CD8-positive, alpha-beta memory T cell (primary cell): Measurements from ENCODE around the gene ANKS6. TPM values are rescaled to one million over a fixed set of nuclear protein-coding genes. Genes with fewer than 3 reads are reported as not detected.

ENCODE experiments used
- CTCF ChIA-PET: fragments of 350-600 bp; sonication (Branson Sonifier 250); formaldehyde crosslinking; loops from one replicate; lab custom pipeline; 2021; ENCODE audit warnings: antibody characterized with exemption; lab: Charles Lee
- POLR2A ChIA-PET: fragments of 350-600 bp; sonication (Branson Sonifier 250); formaldehyde crosslinking; loops from one replicate; lab custom pipeline; 2021; ENCODE audit warnings: antibody characterized with exemption; lab: Charles Lee
- DNase-seq, 5 donors: peaks; one replicate each; pipeline versions ENCODE4 v3.0.0 to v3.0.0-alpha.2; 2020 to 2022; ENCODE audit warnings: mixed read lengths in 1 of 5
- H3K27ac ChIP-seq: one replicate; pipeline ENCODE4 v1.7.0; 2013; ENCODE audit warnings: low read depth, mild to moderate bottlenecking, low read length, moderate library complexity
- H3K27me3 ChIP-seq: 2 replicates; pipeline ENCODE4 v1.7.0; 2013; ENCODE audit warnings: low read length, mild to moderate bottlenecking; ENCODE audit not compliant: insufficient read depth, poor library complexity, severe bottlenecking
- H3K36me3 ChIP-seq: 2 replicates; pipeline ENCODE4 v1.7.0; 2013; ENCODE audit warnings: mild to moderate bottlenecking, low read length, moderate library complexity; ENCODE audit not compliant: insufficient read depth
- H3K4me1 ChIP-seq: 2 replicates; pipeline ENCODE4 v1.7.0; 2013; ENCODE audit warnings: mild to moderate bottlenecking, low read length, moderate library complexity; ENCODE audit not compliant: insufficient read depth
- H3K4me3 ChIP-seq: 2 replicates; pipeline ENCODE4 v1.7.0; 2013; ENCODE audit warnings: mild to moderate bottlenecking, low read length
- H3K9me3 ChIP-seq: 2 replicates; pipeline ENCODE4 v1.7.0; 2013; ENCODE audit warnings: mild to moderate bottlenecking, low read length
- H3K27ac Mint-ChIP-seq, 8 donors: one replicate each; pipeline ENCODE4 v1.8.0; 2020 to 2021; ENCODE audit warnings: mixed read lengths in 8 of 8, mild to moderate bottlenecking in 6 of 8, inconsistent platforms in 3 of 8, moderate library complexity in 3 of 8
- H3K27me3 Mint-ChIP-seq, 2 donors: one replicate each; pipeline ENCODE4 v1.8.0; 2020 to 2021; ENCODE audit warnings: mixed read lengths in 2 of 2, mild to moderate bottlenecking in 1 of 2, moderate library complexity in 1 of 2
- H3K36me3 Mint-ChIP-seq, 3 donors: one replicate each; pipeline ENCODE4 v1.8.0; 2020 to 2021; ENCODE audit warnings: mixed read lengths in 3 of 3, inconsistent platforms in 1 of 3, mild to moderate bottlenecking in 1 of 3
- H3K4me1 Mint-ChIP-seq, 3 donors: one replicate each; pipeline ENCODE4 v1.8.0; 2020 to 2021; ENCODE audit warnings: mixed read lengths in 3 of 3, inconsistent platforms in 1 of 3, mild to moderate bottlenecking in 1 of 3
- H3K4me3 Mint-ChIP-seq, 7 donors: one replicate each; pipeline ENCODE4 v1.8.0; 2020 to 2021; ENCODE audit warnings: mixed read lengths in 7 of 7, mild to moderate bottlenecking in 6 of 7, moderate library complexity in 4 of 7, inconsistent platforms in 2 of 7
- H3K9me3 Mint-ChIP-seq, 5 donors: one replicate each; pipeline ENCODE4 v1.8.0; 2020 to 2022; ENCODE audit warnings: mixed read lengths in 5 of 5, mild to moderate bottlenecking in 3 of 5, moderate library complexity in 2 of 5, inconsistent platforms in 1 of 5
- polyA plus RNA-seq: library from polyadenylated mRNA; unstranded; fragments of 300-500 nt; fragmentation: Illumina TruSeq; gene quantifications from one replicate; pipeline ENCODE4 v1.2.3, GENCODE V29; 2021
- total RNA-seq, 2 experiments: library from RNA; stranded (reverse); gene quantifications; one replicate each; pipeline ENCODE4 v1.2.3, GENCODE V29; 2021

The ANKS6 gene
- total and polyA plus RNA-seq, 3 experiments from 2014 or later: 9.0 to 17.5 (median 16.8) TPM

- H3K4me1 Mint-ChIP-seq: peaks cover 21 to 44% (median 39%) of the 10 kb centered on the region in 3 donors
- Histone ChIP-seq H3K9me3 (no peaks in the 10 kb centered on the region), H3K27ac (no peak overlapping the region), H3K4me3 (no peak overlapping the region), H3K4me1 (peaks cover 22% of the 10 kb centered on the region), H3K27me3 (no peaks in the 10 kb centered on the region), H3K36me3 (no peaks in the 10 kb centered on the region)
- no peaks in the 10 kb centered on the region for H3K9me3 Mint-ChIP-seq
- no peaks in the 10 kb centered on the region for H3K36me3 Mint-ChIP-seq
- DNase-seq: no peak
- peaks cover 11 to 14% of the 10 kb centered on the region in 2 donors for H3K27me3 Mint-ChIP-seq
- POLR2A ChIA-PET: interaction anchor here (1.8 kb wide), 1 partner anchor 9 kb away, joined by 8 read pairs; the partner anchor contains the start of gene ANKS6
- peak overlapping the region in 1 of 8 donors; percentile 37 for H3K27ac Mint-ChIP-seq
- peak overlapping the region; percentile 72 to 92 (median 85) for H3K4me3 Mint-ChIP-seq
- CTCF ChIA-PET: interaction anchor here (1.2 to 2.7 kb wide), 6 partner anchors 9 to 192 kb away, joined by 3 to 14 read pairs (median 4); partner anchors contain the start of gene ANKS6
Observed at GRCh38 chr9:98806394-98807035, 10.2 kb upstream of the ANKS6 start.

GRCh38 chr9:98805506-98806272 is 9.3 kb upstream of the ANKS6 start:
- no peak overlapping the region for H3K27ac Mint-ChIP-seq
- H3K9me3 ChIP-seq: no peaks in the 10 kb centered on the region
- POLR2A ChIA-PET: no interaction called here
- no peak overlapping the region for H3K4me3 ChIP-seq
- no peaks in the 10 kb centered on the region for H3K36me3 Mint-ChIP-seq
- H3K4me3 Mint-ChIP-seq: peak overlapping the region in 2 of 7 donors; percentile 28 to 51
- no peaks in the 10 kb centered on the region for H3K9me3 Mint-ChIP-seq
- peaks cover 11 to 17% of the 10 kb centered on the region in 2 donors for H3K27me3 Mint-ChIP-seq
- DNase-seq: no peak
- H3K4me1 ChIP-seq: peaks cover 22% of the 10 kb centered on the region
- CTCF ChIA-PET: interaction anchor here (1.2 to 2.7 kb wide), 6 partner anchors 8 to 193 kb away, joined by 3 to 14 read pairs (median 4); partner anchors contain the start of gene ANKS6
- no peaks in the 10 kb centered on the region for H3K36me3 ChIP-seq
- H3K27me3 ChIP-seq: no peaks in the 10 kb centered on the region
- peaks cover 20 to 37% (median 35%) of the 10 kb centered on the region in 3 donors for H3K4me1 Mint-ChIP-seq
- H3K27ac ChIP-seq: no peak overlapping the region

- Histone ChIP-seq H3K9me3 (no peaks in the 10 kb centered on the region), H3K27me3 (no peaks in the 10 kb centered on the region), H3K27ac (no peak overlapping the region), H3K36me3 (no peaks in the 10 kb centered on the region), H3K4me3 (no peak overlapping the region), H3K4me1 (peaks cover 17% of the 10 kb centered on the region)
- Mint-ChIP-seq H3K36me3 (no peaks in the 10 kb centered on the region), H3K4me1 (peaks cover 15 to 24% (median 24%) of the 10 kb centered on the region in 3 donors), H3K27ac (no peak overlapping the region), H3K4me3 (no peak overlapping the region), H3K9me3 (no peaks in the 10 kb centered on the region), H3K27me3 (peaks cover 11 to 17% of the 10 kb centered on the region in 2 donors)
- no peak for DNase-seq
- ChIA-PET CTCF (interaction anchor here (1.2 kb wide), 1 partner anchor 13 kb away, joined by 3 read pairs; no protein-coding TSS in a partner anchor), POLR2A (no interaction called here)
Observed at GRCh38 chr9:98804083-98804482, 7.7 kb upstream of the ANKS6 start.

GRCh38 chr9:98801969-98802371 is 5.6 kb upstream of the ANKS6 start:
- no peak for DNase-seq
- Mint-ChIP-seq H3K4me3 (peak overlapping the region in 1 of 7 donors; percentile 41), H3K36me3 (peaks cover 0 to 9% (median 4%) of the 10 kb centered on the region in 3 donors), H3K4me1 (peaks cover 5 to 11% (median 11%) of the 10 kb centered on the region in 3 donors), H3K9me3 (peaks cover 0 to 9% (median 4%) of the 10 kb centered on the region in 5 donors), H3K27me3 (peaks cover 11 to 19% of the 10 kb centered on the region in 2 donors), H3K27ac (no peak overlapping the region)
- no peaks in the 10 kb centered on the region for H3K36me3 ChIP-seq
- H3K27ac ChIP-seq: no peak overlapping the region
- ChIA-PET POLR2A (no interaction called here), CTCF (interaction anchor here (1.0 to 1.4 kb wide), 2 partner anchors 26 to 46 kb away, joined by 3 to 5 read pairs; no protein-coding TSS in a partner anchor)
- peaks cover 4% of the 10 kb centered on the region for H3K9me3 ChIP-seq
- H3K4me1 ChIP-seq: peaks cover 4% of the 10 kb centered on the region
- H3K27me3 ChIP-seq: no peaks in the 10 kb centered on the region
- H3K4me3 ChIP-seq: no peak overlapping the region

GRCh38 chr9:98801561-98801960 is 5.2 kb upstream of the ANKS6 start:
- Histone ChIP-seq H3K27ac (no peak overlapping the region), H3K36me3 (no peaks in the 10 kb centered on the region), H3K27me3 (no peaks in the 10 kb centered on the region), H3K9me3 (peaks cover 4% of the 10 kb centered on the region), H3K4me1 (no peaks in the 10 kb centered on the region), H3K4me3 (no peak overlapping the region)
- Mint-ChIP-seq H3K27ac (no peak overlapping the region), H3K36me3 (peaks cover 0 to 9% (median 4%) of the 10 kb centered on the region in 3 donors), H3K4me1 (peaks cover 5 to 11% (median 9%) of the 10 kb centered on the region in 3 donors), H3K9me3 (peaks cover 0 to 9% (median 4%) of the 10 kb centered on the region in 5 donors), H3K4me3 (peak overlapping the region in 1 of 7 donors; percentile 41), H3K27me3 (peaks cover 11 to 19% of the 10 kb centered on the region in 2 donors)
- DNase-seq: no peak
- CTCF ChIA-PET: interaction anchor here (1.0 to 1.4 kb wide), 2 partner anchors 26 to 46 kb away, joined by 3 to 5 read pairs; no protein-coding TSS in a partner anchor
- POLR2A ChIA-PET: no interaction called here

GRCh38 chr9:98798254-98798653 is 1.9 kb upstream of the ANKS6 start:
- Mint-ChIP-seq H3K4me1 (peaks cover 21 to 26% (median 24%) of the 10 kb centered on the region in 3 donors), H3K36me3 (peaks cover 0 to 9% (median 4%) of the 10 kb centered on the region in 3 donors), H3K27ac (no peak overlapping the region), H3K27me3 (peaks cover 5 to 15% of the 10 kb centered on the region in 2 donors), H3K4me3 (peak overlapping the region in 3 of 7 donors; percentile 22 to 81 (median 73)), H3K9me3 (peaks cover 0 to 9% (median 4%) of the 10 kb centered on the region in 5 donors)
- DNase-seq: no peak
- H3K27me3 ChIP-seq: no peaks in the 10 kb centered on the region
- POLR2A ChIA-PET: no interaction called here
- no peaks in the 10 kb centered on the region for H3K36me3 ChIP-seq
- H3K4me3 ChIP-seq: no peak overlapping the region
- peaks cover 4% of the 10 kb centered on the region for H3K9me3 ChIP-seq
- CTCF ChIA-PET: interaction anchor here (3.2 kb wide), 1 partner anchor 9 kb away, joined by 14 read pairs; the partner anchor contains the start of gene GALNT12
- H3K4me1 ChIP-seq: peaks cover 9% of the 10 kb centered on the region
- H3K27ac ChIP-seq: no peak overlapping the region

- ChIA-PET POLR2A (interaction anchor here (1.8 kb wide), 1 partner anchor 10 kb away, joined by 8 read pairs; the partner anchor contains the start of gene GALNT12), CTCF (interaction anchor here (3.2 kb wide), 1 partner anchor 10 kb away, joined by 14 read pairs; the partner anchor contains the start of gene GALNT12)
- Mint-ChIP-seq H3K4me3 (peak overlapping the region; percentile 62 to 94 (median 88)), H3K36me3 (peaks cover 0 to 9% (median 4%) of the 10 kb centered on the region in 3 donors), H3K27me3 (peaks cover 4 to 12% of the 10 kb centered on the region in 2 donors), H3K4me1 (peaks cover 21 to 31% (median 24%) of the 10 kb centered on the region in 3 donors), H3K9me3 (peaks cover 0 to 9% (median 4%) of the 10 kb centered on the region in 5 donors), H3K27ac (peak overlapping the region in 3 of 8 donors; percentile 33 to 81 (median 68))
- DNase-seq: no peak
- H3K4me3 ChIP-seq: no peak overlapping the region
- peaks cover 4% of the 10 kb centered on the region for H3K9me3 ChIP-seq
- H3K36me3 ChIP-seq: no peaks in the 10 kb centered on the region
- H3K27ac ChIP-seq: no peak overlapping the region
- H3K27me3 ChIP-seq: no peaks in the 10 kb centered on the region
- peaks cover 9% of the 10 kb centered on the region for H3K4me1 ChIP-seq
Observed at GRCh38 chr9:98797491-98797890, 1.1 kb upstream of the ANKS6 start.
